Ovary (tissue), 9 donors: Measurements from ENCODE around the gene PLXDC2. TPM values are rescaled to one million over a fixed set of nuclear protein-coding genes. Genes with fewer than 3 reads are reported as not detected.

Experiments
- DNase-seq, 5 donors: peaks; one replicate each; pipeline ENCODE4 v3.0.0-alpha.2; 2019 to 2020
- H3K27ac ChIP-seq, 2 donors: fragments of 200-600 bp; one replicate each; pipeline versions ENCODE4 v1.5.1 to v1.8.0; 2019 to 2022
- H3K27me3 ChIP-seq: fragments of 200-600 bp; one replicate; pipeline ENCODE4 v1.8.0; 2022
- H3K36me3 ChIP-seq: fragments of 200-600 bp; sonication (generic); one replicate; pipeline ENCODE4 v1.5.1; 2019
- H3K4me1 ChIP-seq: one replicate; pipeline ENCODE4 v1.8.1; 2013; ENCODE audit warnings: mild to moderate bottlenecking, moderate library complexity; ENCODE audit not compliant: insufficient read depth
- H3K4me3 ChIP-seq: fragments of 200-600 bp; sonication (generic); one replicate; pipeline ENCODE4 v1.5.1; 2017
- H3K9me3 ChIP-seq, 2 donors: fragments of 200-600 bp in 1 of 2; sonication (generic) in 1 of 2; one replicate each; pipeline versions ENCODE4 v1.5.1 to v1.8.1; 2013 to 2019; ENCODE audit warnings: mild to moderate bottlenecking in 1 of 2, moderate library complexity in 1 of 2
- CTCF ChIP-seq, 3 donors: fragments of 450-650 bp in 2 of 3; fragments of 200-600 bp in 1 of 3; IDR thresholded peaks; one replicate each; pipeline versions ENCODE4 v1.5.1 to v1.8.0; 2016 to 2022; ENCODE audit warnings: antibody characterized with exemption in 3 of 3, mild to moderate bottlenecking in 1 of 3
- EP300 ChIP-seq: sonication (generic); formaldehyde crosslinking; IDR thresholded peaks from one replicate; pipeline ENCODE4 v1.6.1; 2017; ENCODE audit warnings: antibody characterized with exemption
- POLR2A ChIP-seq: fragments of 450-650 bp; IDR thresholded peaks from one replicate; pipeline ENCODE4 v1.6.1; 2017; ENCODE audit warnings: antibody characterized with exemption, mild to moderate bottlenecking, moderate library complexity
- WGBS, 3 donors: extraction: QIAGEN DNeasy Blood & Tissue Kit in 1 of 3; methylation state at CpG; one replicate each; pipeline versions ENCODE4 v1.1.5 to v1.1.7; 2013 to 2017; 5-methylcytosine and 5-hydroxymethylcytosine counted together
- intact Hi-C, 4 donors: fragments of 100-400 bp; cut with DNase I; formaldehyde crosslinking; loops; one replicate each; pipeline versions ENCODE4 v1.11.0 to v1.15.1; 2022 to 2023
- polyA plus RNA-seq, 2 donors: library from polyadenylated mRNA; stranded (reverse); fragments of 200-250 nt in 1 of 2; fragments of 350-450 nt in 1 of 2; fragmentation: Illumina TruSeq in 1 of 2; extraction: RNeasy Lipid Tissue Mini Kit (QIAGEN cat#74804) in 1 of 2; gene quantifications; one replicate each; pipeline ENCODE4 v1.2.3, GENCODE V29; 2013 to 2014
- total RNA-seq, 7 donors: library from RNA; depleted of rRNA in 2 of 7; stranded (reverse); fragments of >200 nt in 2 of 7; fragmentation: NEBNext Ultra II Directional in 3 of 7; extraction: Animal tissue kit (Norgen Biotek cat#: 25700) in 3 of 7; gene quantifications; one replicate each; pipeline versions ENCODE4 v1.1.0 to v1.2.4, GENCODE V29; 2016 to 2023
- donor health status: DM: no; HTN: no; CAD: no; lungs with moderate emphysema.
- donor health status: DM: no; HTN: no; CAD: no.
- donor health status: Bipolar disorder and iron deficiency.
- donor health status: DM: yes; HTN: yes; CAD: no.
- donor health status: DM: no; HTN: no; CAD: no.
- donor health status: DM: yes; HTN: yes; CAD: no.

PLXDC2 gene
- total and polyA plus RNA-seq, 9 donors = 13.6 to 76.0 (median 38.0) TPM

DNA sequence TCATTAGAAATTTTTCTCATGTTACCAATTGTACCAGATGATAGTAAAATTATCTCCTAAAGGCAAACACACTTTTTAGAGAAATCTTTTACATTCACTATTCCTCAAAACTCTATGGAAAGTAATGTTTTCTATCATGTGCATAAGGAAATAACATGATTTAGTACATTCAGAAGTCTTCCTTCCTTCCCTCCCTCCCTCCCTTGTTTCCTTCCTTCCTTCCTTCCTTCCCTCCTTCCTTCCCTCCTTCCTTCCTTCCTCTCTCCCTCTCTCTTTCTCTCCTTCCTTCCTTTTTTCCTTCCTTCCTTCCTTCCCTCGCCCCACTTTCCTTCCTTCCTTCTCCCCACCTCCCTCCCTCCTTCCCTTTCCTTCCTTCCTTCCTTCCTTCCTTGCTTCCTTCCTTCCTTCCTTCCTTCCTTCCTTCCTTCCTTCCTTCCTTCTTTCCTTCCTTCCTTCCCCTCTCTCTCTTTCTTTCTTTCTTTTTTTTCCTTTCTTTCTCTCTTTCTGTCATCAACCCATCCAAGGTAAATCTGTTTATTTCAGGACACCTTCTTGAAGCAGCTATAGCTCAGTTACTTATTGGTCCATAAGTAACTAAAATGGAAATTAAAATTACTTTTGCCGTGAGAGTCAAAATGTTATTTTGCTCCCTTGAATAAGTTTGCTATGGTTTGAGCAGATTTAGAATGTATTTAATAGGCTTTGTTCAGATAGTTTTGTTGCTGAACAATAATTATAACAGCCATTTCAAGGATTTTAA is 197.9 kb downstream of the PLXDC2 start:
- 73 to 82% (median 81%) methylated on average over 1 to 2 of the region's 2 CpGs for WGBS, 3 donors
- DNase-seq = no peak
- Histone ChIP-seq H3K36me3 (no peaks in the 10 kb centered on the region), H3K27me3 (no peaks in the 10 kb centered on the region), H3K4me1 (no peaks in the 10 kb centered on the region), H3K9me3 (no peaks in the 10 kb centered on the region), H3K27ac (no peak overlapping the region), H3K4me3 (no peak overlapping the region)
- intact Hi-C loops = no loop called here
- TF ChIP-seq EP300 = no peak
- TF ChIP-seq CTCF (IDR thresholded peaks at IDR 0.05) = no peak
- no peak for TF ChIP-seq POLR2A

DNA sequence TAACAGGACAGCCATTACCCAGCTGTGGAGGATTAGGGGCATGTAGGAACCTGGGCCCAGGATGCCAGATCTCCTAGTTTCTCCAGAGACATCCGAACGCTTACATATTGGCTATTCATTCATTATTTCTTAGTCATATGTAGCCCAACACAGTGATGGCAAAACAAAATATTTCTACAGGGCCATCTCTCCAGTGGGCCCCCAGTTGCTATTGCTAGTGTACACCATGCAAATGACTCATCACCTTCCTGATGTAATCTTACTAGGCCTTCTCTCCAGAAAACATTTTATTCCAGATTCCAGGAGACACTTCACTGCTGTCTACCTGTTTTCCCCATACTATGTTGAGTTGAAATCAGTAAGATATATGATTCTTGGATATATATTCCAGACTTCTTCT is 201.7 kb downstream of the PLXDC2 start:
- 96 to 97% (median 97%) methylated on average over 2 of the region's 2 CpGs for WGBS, 3 donors

GRCh38 chr10:20020677-20021076 is 204.4 kb downstream of the PLXDC2 start:
- intact Hi-C loops = no loop called here
- Histone ChIP-seq H3K27me3 (no peaks in the 10 kb centered on the region), H3K27ac (no peak overlapping the region), H3K36me3 (no peaks in the 10 kb centered on the region), H3K4me1 (no peaks in the 10 kb centered on the region), H3K9me3 (no peaks in the 10 kb centered on the region), H3K4me3 (no peak overlapping the region)
- 51 to 81% (median 75%) methylated on average over 1 of the region's 1 CpG for WGBS, 3 donors
- TF ChIP-seq POLR2A (no peak), EP300 (no peak), CTCF (IDR thresholded peaks at IDR 0.05) (no peak)
- DNase-seq = no peak

More for the DNA sequence above, 201.7 kb downstream of the PLXDC2 start:
- no peak overlapping the region for H3K4me3 ChIP-seq
- intact Hi-C loops = no loop called here
- no peaks in the 10 kb centered on the region for H3K27me3 ChIP-seq
- no peak for TF ChIP-seq CTCF (IDR thresholded peaks at IDR 0.05)
- no peak for DNase-seq
- H3K4me1 ChIP-seq = no peaks in the 10 kb centered on the region
- no peak overlapping the region for H3K27ac ChIP-seq
- H3K36me3 ChIP-seq = no peaks in the 10 kb centered on the region
- no peaks in the 10 kb centered on the region for H3K9me3 ChIP-seq

GRCh38 chr10:20029523-20029922 is 213.3 kb downstream of the PLXDC2 start:
- TF ChIP-seq POLR2A (no peak), EP300 (no peak), CTCF (IDR thresholded peaks at IDR 0.05) (no peak)
- intact Hi-C loops = no loop called here
- peaks cover 3% of the 10 kb centered on the region for H3K4me1 ChIP-seq
- H3K9me3 ChIP-seq = no peaks in the 10 kb centered on the region
- H3K4me3 ChIP-seq = no peak overlapping the region
- no peaks in the 10 kb centered on the region for H3K27me3 ChIP-seq
- no peaks in the 10 kb centered on the region for H3K36me3 ChIP-seq
- H3K27ac ChIP-seq = no peak overlapping the region
- no peak for DNase-seq
- WGBS, 3 donors = 26 to 55% (median 46%) methylated on average over 3 of the region's 3 CpGs
